GM19467 (cell line): ENCODE results near the gene THSD7A.

ENCODE experiments used
- ATAC-seq: cut with Tn5 transposase; IDR thresholded peaks from one replicate; pipeline ENCODE4 v1.9.1; 2021; ENCODE audit warnings: mild to moderate bottlenecking, moderate library complexity; ENCODE audit not compliant: unreplicated experiment

THSD7A gene

DNA sequence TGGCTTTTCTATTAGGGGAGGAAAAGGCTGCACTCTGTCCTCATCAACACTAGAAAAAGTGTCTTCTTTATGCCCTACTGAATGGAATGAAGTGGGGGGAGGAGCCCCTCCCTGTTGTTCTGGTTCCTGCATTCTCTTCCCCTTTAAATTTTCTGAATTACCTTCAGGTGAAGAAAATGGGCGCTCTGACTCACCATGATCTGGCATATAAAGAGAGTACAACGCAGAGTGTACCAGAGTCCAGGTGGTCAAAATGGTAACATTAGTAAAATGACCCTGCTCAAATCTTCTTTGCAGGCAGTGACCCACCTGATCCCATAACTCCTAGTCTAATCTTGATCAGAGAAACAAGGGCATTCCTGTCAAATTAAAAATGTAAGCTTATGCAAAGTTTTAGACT lies 80.7 kb downstream of the THSD7A start:
- ATAC-seq = no peak

DNA sequence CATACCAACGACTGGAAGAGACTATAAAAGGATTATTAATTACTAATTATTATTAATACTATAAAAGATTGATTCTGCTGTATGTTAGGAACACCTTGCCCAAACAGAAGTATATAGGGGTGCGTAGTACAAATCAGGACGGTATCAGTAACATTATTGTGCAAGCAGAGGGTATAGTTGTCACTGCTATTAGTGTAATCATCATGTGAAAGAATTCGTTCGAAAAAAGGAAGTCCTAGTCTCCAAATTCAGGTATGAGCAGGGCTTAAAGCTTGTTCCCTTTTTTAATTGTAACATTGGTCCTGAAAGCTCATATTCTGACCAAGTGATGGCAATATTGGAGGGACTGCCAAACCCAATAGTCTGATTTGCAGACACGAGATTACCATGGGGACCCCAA lies 81.8 kb downstream of the THSD7A start:
- ATAC-seq = no peak

DNA sequence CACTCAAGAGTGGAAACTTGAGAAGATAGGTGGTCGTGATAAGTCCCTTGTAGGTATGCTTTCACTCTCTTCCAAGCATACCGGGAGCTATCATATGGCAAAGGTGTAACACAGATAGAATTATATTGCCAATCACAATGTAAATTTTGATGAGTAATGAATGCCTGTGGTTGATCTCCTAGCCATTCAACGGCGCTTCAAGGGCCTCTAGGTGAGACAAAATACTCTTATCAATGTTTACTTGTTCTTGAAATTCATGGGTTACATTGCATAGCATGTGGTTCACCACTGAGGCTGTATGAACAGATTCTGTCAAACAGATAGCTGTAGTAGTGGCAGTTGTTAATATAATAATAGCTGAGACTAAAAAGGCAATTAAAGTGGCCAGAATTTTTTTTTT lies 82.4 kb downstream of the THSD7A start:
- no peak for ATAC-seq

DNA sequence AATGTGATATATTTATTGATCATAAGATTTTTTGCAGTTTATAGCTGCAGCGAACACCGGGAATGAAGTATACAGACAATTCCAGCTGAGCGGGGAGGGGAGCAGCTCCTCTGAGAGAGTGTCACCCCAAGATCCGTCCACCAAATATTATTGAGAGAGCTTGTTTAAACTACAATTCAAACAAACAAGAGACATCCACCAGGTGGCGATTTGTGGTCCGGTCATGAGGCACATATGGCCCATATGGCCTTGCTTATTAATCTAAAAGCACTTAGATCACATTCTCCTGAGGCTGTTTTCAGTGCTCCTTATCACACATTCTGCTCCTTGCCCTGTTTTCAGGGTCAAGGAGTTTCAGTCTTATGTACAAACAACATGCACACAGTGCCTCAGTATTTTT lies 83.1 kb downstream of the THSD7A start:
- no peak for ATAC-seq

DNA sequence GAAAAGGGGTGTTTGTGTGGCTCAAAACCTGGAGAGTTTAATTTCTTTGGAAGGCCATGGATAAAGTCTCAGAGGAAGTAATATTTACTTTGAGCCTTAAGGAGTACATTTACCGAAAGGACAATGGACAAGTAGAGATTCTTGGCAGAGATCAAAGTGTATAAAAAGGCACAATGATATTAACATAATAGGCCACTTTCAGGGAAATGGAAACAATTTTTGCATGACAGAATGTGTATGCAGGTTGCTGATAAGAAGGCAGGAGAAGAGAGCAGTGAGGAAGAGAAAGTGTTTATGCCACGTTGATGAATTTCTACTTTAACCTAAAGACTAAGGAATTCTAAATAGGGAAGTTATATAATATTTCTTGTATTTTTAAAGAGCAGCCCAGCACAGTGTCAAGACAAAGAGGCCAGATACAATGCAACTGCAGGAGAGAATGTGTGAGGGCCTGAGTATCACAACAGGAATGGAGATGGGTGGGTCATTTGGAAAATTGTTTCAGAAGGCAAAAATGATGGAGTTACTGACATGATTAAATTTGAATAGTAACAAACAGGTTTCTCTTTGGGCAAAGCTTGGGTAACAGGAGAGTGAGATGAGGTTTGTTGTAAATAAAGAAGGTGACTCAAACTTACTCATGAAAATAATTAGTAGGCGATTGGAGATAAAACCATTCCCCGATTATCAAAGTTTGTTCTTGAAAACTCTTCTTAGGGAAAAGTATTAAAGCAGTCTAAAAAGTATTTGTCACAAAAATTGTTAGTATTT lies 84.1 kb downstream of the THSD7A start:
- ATAC-seq = no peak

DNA sequence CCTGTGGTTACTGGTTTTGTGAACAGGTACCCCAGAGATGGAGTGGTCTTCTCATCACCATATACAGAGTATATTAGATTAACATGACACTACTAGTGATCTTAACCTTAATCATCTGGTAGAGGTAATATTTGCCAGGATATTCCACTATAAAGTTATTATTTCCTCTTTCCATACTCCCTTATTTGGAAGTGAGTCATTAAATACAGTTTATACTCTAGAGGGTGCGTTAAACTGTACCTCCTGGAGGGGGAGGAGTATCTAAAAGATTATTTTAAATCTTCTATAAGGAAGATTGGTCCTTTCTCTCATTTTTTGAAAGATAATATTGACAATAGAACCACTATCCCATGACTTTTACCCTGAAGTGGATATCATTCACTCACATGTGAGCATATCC lies 85.4 kb downstream of the THSD7A start:
- ATAC-seq = no peak

DNA sequence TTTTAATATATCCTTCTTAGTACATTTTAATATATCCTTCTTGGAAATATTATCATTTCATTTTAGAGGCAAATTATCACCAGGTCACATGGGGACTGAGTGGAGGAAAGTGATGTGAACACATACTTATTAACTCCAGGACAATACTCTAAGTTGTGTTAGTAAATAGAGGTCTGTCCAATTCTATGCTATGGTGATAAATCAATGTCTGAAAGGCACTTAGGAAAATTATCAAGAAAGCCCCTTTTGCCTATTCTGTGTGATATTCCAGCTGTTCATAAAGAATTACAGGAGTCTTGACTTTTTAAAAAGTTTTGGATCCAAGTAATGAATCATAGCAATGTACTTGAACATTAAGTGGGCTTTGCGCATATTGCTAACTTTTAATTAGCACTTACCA lies 88.5 kb downstream of the THSD7A start:
- ATAC-seq = no peak

DNA sequence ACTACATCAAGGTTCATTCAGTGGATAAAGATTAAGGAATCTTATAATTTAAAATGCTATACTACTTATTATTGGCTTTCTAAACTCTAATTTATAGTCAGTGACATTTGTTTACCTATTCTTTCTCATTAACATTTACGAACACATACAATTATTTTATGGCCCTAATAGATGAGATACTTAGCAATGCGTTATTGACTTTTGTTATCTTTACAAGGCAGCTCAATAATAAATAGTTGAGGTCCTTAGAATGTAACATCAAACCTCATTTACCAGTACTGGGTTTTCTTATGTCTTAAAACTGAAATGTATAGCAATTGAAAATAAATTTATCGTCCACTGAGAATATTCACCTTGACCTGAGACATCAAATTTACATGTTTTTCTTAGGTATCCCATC lies 89.0 kb downstream of the THSD7A start:
- no peak for ATAC-seq

DNA sequence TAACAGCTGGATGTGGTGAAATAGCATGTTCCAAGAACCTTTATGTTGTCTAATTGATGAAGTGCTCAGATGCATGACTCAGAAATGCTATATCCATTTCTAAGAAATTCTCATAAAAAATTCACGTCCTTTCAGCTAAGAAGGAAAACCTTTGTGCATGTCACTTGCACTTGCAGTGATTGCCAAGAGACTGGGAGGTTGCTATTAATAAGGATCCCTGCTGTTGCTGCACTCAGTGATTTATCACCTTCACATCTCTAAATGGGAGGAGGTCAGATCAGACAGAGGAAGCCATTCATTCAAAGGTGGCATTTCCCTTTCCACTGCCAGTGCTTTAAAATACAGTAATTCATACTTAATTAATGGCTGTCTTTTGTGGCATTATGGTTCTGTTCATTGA lies 89.5 kb downstream of the THSD7A start:
- no peak for ATAC-seq

DNA sequence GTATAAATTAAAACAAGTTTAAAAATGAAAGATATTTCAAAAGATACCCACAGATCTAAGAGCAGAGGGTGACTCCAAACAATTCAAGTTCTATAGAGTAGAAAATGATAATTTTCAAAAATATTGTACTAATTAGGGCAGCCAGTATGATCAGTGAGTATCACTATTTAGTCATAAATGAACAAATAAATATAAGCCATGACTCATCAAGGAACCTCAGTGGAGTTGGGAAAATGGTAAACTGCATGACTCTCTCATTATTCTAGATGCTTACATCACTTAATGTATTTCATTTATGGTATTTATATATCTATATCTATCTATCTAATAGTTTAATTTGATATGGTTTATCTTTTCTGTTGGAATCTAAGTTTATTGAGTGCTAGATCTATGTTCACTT lies 94.3 kb downstream of the THSD7A start:
- ATAC-seq = no peak

DNA sequence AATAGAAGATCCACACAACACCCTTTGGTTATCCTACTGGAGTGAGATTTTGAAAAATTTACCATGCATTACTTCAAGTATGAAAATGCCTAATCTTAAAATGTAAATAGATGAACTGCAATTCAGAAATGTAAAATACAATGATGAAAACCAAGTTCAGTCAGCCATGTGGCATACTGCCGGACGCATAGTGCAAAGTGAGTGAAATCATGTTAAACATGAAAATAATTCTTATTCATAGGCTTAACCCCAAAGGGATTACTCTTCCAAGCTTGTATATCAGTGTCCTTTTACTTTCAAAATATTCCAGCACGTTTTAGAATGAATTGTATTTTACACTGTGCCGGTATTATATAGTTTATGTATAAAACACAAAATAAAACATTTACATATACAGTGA lies 99.8 kb downstream of the THSD7A start:
- ATAC-seq = no peak

DNA sequence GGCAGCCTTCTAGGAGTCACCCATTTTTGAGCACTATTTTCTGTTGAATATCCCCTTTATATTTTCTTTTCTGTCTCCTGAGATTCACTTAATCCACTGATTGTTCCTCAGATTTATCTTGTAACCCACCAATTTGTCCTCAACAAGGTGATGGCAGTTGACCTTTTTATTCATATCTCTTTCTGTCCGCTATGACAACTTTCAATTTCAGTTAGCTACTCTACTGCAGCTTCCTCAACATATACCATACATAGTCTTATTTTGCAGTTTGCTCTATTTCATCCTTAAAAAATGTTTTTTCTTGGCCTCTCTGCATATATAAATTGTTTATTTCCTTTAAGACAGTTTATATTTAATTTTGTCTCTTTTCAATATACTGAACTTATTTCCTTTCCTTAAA lies 101.3 kb downstream of the THSD7A start:
- ATAC-seq = no peak

DNA sequence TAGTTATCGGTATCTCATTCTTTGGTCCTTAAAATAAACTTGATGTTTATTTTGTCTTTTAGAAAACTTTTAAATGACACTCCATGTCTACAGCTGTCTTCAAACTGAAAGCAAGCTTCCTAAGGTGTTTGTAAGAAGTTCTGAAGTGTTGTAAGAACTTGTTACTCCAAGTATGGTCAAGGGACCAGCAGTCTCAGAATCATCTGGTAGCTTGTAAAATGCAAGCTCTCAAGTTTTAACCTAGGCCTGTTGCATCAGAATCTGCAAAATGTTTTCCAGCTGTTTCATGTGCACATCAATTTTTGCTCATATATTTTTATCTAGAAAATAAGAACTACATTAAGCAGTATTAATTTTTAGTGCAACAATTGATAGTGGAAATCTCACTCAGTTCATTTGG lies 104.1 kb downstream of the THSD7A start:
- no peak for ATAC-seq

DNA sequence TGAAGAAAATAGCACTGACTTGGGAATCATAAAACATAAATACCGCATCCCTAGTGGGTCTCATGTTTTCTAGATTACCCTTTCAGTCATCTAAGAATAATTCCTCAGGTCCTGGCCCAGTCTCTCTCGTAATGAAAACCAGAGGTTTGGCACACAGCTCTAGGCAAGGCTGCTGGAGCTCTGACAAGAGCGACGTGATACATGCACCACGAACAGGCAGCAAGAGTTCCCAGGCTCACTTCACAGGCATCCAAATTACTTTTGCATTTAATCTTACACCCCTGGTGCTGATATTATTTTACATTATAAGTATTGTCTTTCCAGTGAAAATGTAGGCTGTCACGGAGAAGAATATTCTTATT lies 105.2 kb downstream of the THSD7A start:
- ATAC-seq = no peak

DNA sequence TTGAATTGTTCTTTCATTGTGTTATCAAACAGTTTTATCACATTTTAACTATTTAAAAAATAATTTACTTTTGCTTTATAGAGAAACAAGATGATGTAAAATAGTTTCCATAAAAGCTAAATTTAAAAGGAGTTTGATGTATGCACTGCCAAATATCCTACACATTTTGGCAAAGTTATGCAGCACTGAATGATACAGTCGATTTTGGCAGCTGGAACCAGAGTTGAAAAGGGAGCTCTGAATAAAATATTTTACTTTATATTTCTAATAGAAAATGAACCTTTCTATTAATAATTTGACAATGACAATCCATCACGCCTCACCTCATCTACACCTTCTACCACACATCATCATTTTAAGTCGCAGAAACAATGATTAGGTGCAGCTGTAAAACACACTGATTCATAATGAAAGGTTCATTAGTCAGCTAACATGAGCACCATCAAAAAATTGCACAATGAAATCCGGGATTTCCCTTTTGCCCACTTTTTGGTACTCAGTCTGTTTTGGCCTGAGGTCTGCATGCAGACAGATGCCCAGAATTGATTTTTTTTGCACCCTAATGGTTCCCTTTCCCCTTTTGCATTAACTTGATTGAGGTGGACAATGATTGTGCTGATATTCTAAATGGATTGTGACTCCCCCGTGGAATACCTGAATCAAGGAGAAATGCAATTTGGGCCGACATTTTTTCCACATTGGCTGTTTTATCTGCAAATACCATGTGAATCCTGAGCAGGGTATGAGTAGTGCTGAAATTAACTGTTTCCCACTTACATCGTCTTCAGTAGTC lies 105.8 kb downstream of the THSD7A start:
- no peak for ATAC-seq

DNA sequence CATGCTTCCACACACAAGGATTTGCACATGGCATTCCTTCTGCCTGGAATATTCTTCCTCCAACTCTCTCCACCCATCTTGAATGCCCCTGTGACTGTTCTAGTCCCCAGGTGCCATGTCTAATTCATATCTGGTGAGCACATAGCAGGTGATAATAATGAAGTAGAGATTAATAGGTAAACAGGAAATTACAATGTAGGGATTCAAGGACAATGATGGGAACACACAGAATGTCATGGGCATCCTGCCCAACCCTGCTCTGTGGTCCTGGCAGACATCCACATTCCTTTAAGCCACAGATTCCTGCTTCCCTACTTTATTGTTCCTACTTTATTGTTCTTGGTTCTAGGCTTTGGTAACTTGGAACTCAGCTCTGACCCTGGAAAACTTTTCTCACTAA lies 115.8 kb downstream of the THSD7A start:
- ATAC-seq = no peak

DNA sequence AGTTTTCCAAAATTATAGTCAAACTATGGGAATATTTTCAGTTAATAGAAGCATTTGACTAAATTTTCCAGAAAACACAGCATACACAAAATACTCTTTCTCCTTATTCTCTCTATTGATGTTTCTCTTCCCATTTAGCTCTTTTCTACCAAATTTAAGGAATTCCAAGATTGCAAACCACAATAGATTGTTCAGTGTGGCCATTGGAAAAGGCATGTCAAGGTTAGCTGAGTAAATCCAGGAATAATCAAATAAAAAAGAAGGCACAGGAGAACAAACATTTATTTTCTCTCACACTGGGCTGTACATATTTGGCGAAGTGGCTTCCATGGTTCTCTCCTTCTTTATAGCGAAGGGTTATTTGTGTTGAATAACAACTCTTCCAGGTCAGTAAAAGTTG lies 117.3 kb downstream of the THSD7A start:
- no peak for ATAC-seq

DNA sequence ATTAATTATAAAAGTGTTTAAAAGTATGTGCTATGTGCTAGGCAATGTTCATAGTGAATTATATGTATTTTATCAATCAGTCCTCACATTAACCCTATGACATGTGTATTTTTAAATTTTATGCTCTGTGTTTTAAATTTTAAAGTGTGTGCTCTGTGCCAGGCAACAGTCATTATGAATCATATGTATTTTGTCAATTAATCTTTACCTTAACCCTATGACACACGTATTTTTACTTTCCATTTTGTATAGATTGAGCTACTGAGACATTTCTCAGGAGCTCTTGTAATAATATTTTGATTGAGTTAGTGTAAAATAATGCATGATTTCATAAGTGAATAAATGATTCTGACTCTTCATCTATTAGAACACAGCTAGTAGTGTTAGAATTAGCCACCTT lies 117.8 kb downstream of the THSD7A start:
- no peak for ATAC-seq

DNA sequence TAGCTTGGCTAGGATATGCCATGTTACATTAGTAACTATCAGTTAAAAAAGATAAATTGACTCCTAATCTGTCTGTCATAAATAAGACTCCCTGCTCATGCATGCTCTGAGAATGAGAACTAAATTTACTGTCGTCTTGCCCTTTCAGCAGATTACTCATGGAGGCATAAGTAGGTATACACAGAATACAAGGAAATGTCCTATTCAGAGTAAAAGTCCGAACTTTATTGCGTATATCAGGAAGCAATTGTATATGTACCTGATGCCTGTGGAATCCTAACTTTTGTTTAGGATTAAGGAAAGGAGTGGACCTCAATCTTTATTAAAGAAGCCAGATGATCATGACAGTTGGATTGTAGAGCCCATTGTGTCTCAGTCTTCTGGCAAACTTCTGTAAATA lies 118.6 kb downstream of the THSD7A start:
- ATAC-seq = no peak

DNA sequence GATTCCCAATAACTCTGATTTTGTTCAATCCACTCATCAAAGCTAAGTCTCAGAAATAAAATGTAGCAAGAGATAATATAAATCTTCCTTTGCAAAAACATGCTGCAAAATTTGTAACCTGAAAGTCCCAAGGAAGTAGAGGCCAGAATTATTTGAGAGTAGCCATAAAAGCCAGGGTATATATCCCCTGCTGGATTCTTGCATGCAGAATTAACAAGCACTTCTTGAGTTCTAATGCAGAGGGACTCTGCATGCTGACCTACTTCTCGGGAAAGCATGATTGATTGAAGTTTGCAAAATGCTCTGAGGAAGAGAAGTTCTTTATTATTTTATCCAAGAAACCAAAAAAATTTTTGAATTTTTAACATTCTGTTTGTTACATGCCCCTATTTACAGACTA lies 121.6 kb downstream of the THSD7A start:
- ATAC-seq = no peak

DNA sequence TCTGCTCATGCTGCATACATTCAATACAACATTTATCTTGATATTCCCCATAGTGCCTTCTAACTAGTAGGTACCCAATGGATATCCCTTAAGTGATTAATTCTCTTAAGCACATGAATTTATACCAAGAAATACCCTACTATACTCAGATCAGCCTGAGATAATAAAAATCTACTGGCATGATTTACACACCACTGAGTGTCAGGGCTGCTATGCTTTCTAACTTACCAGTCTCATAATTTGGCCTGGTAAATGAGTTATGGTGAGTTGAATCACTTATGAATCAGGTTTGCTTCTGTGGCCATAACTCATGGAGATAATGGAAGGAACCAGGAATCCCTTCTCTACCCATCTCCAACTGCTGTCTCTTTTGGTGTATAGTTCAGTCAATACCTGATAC lies 122.8 kb downstream of the THSD7A start:
- no peak for ATAC-seq

DNA sequence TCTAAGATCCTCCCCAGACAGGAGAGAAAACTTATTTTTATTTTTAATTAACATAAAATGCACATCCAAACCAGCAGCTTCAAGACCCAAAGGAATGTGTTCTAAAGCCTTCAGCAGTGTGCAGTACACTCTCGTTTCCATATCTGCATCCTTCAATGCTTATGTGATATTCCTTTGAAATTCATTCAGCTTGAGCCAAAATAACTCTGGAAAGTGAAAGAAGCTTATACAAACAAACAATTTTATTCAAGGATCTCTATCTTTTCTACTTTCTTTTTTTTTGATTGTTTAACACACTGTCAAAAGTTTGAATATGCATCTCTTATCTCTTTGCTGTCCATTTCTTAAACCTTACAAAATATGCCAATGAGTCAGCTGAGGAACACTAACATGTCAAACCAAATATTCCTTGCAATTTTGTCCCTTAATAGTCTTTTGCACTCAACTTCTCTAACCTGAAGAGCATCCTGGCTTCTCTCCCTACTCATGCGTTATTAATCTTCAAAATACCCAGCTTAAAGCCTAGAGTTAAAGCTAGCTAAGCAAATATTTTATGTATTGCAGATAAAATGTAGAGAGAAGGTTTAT lies 124.3 kb downstream of the THSD7A start:
- ATAC-seq = no peak
